ENCODE data around the gene SERPINA9. TPM values are rescaled to one million over a fixed set of nuclear protein-coding genes. Genes with fewer than 3 reads are reported as not detected.

The SERPINA9 gene
- total RNA-seq (not detected), polyA plus RNA-seq (not detected)

GRCh38 chr14:94476023-94476422, at the start of gene SERPINA9:
SERPINA9 (minus strand) TSS chr14:94476197; CDS start chr14:94469840, 6,357 bp downstream.
- no peak within 1 kb of the TSS for H3K27ac Mint-ChIP-seq
- intact Hi-C loops (cut with micrococcal nuclease) = no loop called here

GRCh38 chr14:94524093-94524492, 48.1 kb upstream of the SERPINA9 start:
- Histone ChIP-seq H3K9me3 (ENCODE audit: control insufficient read depth in 1 of 2, low read length in 2 of 2) (no peaks in the 10 kb centered on the region), H3K4me3 (ENCODE audit: low read length in 2 of 2) (no peak overlapping the region), H3K27ac (ENCODE audit: low read depth, low read length) (no peak overlapping the region), H3K27me3 (ENCODE audit: insufficient read depth, low read length) (peaks cover 4% of the 10 kb centered on the region), H3K4me1 (ENCODE audit: insufficient read depth, low read length) (no peaks in the 10 kb centered on the region), H3K36me3 (ENCODE audit: insufficient read depth, low read length) (no peaks in the 10 kb centered on the region)
- Mint-ChIP-seq H3K9me3 (peaks cover 0 to 11% (median 3%) of the 10 kb centered on the region in 8 donors), H3K36me3 (no peaks in the 10 kb centered on the region), H3K4me3 (no peak overlapping the region), H3K27me3 (peaks cover 21 to 37% of the 10 kb centered on the region in 2 donors), H3K4me1 (peaks cover 0 to 3% (median 0%) of the 10 kb centered on the region in 4 donors), H3K27ac (no peak overlapping the region)
- intact Hi-C loops (cut with micrococcal nuclease) = no loop called here
- POLR2A ChIA-PET (ENCODE audit: partially characterized antibody) = no interaction called here
- CTCF ChIA-PET (ENCODE audit: partially characterized antibody) = no interaction called here
- DNase-seq = no peak

More at GRCh38 chr14:94476023-94476422, at the start of gene SERPINA9:
- H3K9me3 ChIP-seq (ENCODE audit: control insufficient read depth in 1 of 2, low read length in 2 of 2) = peaks cover 0 to 4% of the 10 kb centered on the region in 2 donors
- Mint-ChIP-seq H3K27me3 (peaks cover 5 to 12% of the 10 kb centered on the region in 2 donors), H3K9me3 (peaks cover 2 to 33% (median 24%) of the 10 kb centered on the region in 8 donors), H3K4me1 (no peaks in the 10 kb centered on the region), H3K4me3 (no peak within 1 kb of the TSS), H3K36me3 (peaks cover 0 to 3% of the 10 kb centered on the region in 2 donors)
- no peak within 1 kb of the TSS for H3K4me3 ChIP-seq (ENCODE audit: low read length in 2 of 2)
- H3K36me3 ChIP-seq (ENCODE audit: insufficient read depth, low read length) = no peaks in the 10 kb centered on the region
- ChIA-PET CTCF (ENCODE audit: partially characterized antibody) (interaction anchor here (1.0 to 2.6 kb wide), 3 partner anchors 9 to 12 kb away, joined by 4 to 13 read pairs (median 6); no protein-coding TSS in a partner anchor), POLR2A (ENCODE audit: partially characterized antibody) (no interaction called here)
- H3K4me1 ChIP-seq (ENCODE audit: insufficient read depth, low read length) = no peaks in the 10 kb centered on the region
- no peak within 1 kb of the TSS for H3K27ac ChIP-seq (ENCODE audit: low read depth, low read length)
- H3K27me3 ChIP-seq (ENCODE audit: insufficient read depth, low read length) = peaks cover 3% of the 10 kb centered on the region
- no peak for DNase-seq

GRCh38 chr14:94523265-94523664, 47.3 kb upstream of the SERPINA9 start:
- Histone ChIP-seq H3K4me1 (ENCODE audit: insufficient read depth, low read length) (no peaks in the 10 kb centered on the region), H3K4me3 (ENCODE audit: low read length in 2 of 2) (no peak overlapping the region), H3K9me3 (ENCODE audit: control insufficient read depth in 1 of 2, low read length in 2 of 2) (no peaks in the 10 kb centered on the region), H3K27me3 (ENCODE audit: insufficient read depth, low read length) (peaks cover 4% of the 10 kb centered on the region), H3K27ac (ENCODE audit: low read depth, low read length) (no peak overlapping the region), H3K36me3 (ENCODE audit: insufficient read depth, low read length) (no peaks in the 10 kb centered on the region)
- Mint-ChIP-seq H3K4me3 (no peak overlapping the region), H3K27ac (peak overlapping the region in 1 of 7 donors; percentile 19), H3K4me1 (peaks cover 0 to 5% (median 0%) of the 10 kb centered on the region in 4 donors), H3K9me3 (peaks cover 0 to 14% (median 4%) of the 10 kb centered on the region in 8 donors), H3K27me3 (peaks cover 21 to 35% of the 10 kb centered on the region in 2 donors), H3K36me3 (no peaks in the 10 kb centered on the region)
- no peak for DNase-seq
- ChIA-PET CTCF (ENCODE audit: partially characterized antibody) (no interaction called here), POLR2A (ENCODE audit: partially characterized antibody) (no interaction called here)
- intact Hi-C loops (cut with micrococcal nuclease) = no loop called here

GRCh38 chr14:94522115-94522724, 46.2 kb upstream of the SERPINA9 start:
- no peak for DNase-seq
- Histone ChIP-seq H3K27me3 (ENCODE audit: insufficient read depth, low read length) (peaks cover 4% of the 10 kb centered on the region), H3K9me3 (ENCODE audit: control insufficient read depth in 1 of 2, low read length in 2 of 2) (no peaks in the 10 kb centered on the region), H3K4me1 (ENCODE audit: insufficient read depth, low read length) (no peaks in the 10 kb centered on the region), H3K27ac (ENCODE audit: low read depth, low read length) (no peak overlapping the region), H3K36me3 (ENCODE audit: insufficient read depth, low read length) (no peaks in the 10 kb centered on the region), H3K4me3 (ENCODE audit: low read length in 2 of 2) (no peak overlapping the region)
- ChIA-PET POLR2A (ENCODE audit: partially characterized antibody) (no interaction called here), CTCF (ENCODE audit: partially characterized antibody) (interaction anchor here (1.0 kb wide), 1 partner anchor 27 kb away, joined by 3 read pairs; no protein-coding TSS in a partner anchor)
- Mint-ChIP-seq H3K9me3 (peaks cover 0 to 14% (median 4%) of the 10 kb centered on the region in 8 donors), H3K27me3 (peaks cover 16 to 28% of the 10 kb centered on the region in 2 donors), H3K4me1 (peaks cover 0 to 5% (median 0%) of the 10 kb centered on the region in 4 donors), H3K36me3 (no peaks in the 10 kb centered on the region), H3K27ac (no peak overlapping the region), H3K4me3 (no peak overlapping the region)
- intact Hi-C loops (cut with micrococcal nuclease) = no loop called here

GRCh38 chr14:94521375-94522114, 45.5 kb upstream of the SERPINA9 start:
- Histone ChIP-seq H3K9me3 (ENCODE audit: control insufficient read depth in 1 of 2, low read length in 2 of 2) (no peaks in the 10 kb centered on the region), H3K4me3 (ENCODE audit: low read length in 2 of 2) (no peak overlapping the region), H3K4me1 (ENCODE audit: insufficient read depth, low read length) (no peaks in the 10 kb centered on the region), H3K27me3 (ENCODE audit: insufficient read depth, low read length) (peaks cover 4% of the 10 kb centered on the region), H3K36me3 (ENCODE audit: insufficient read depth, low read length) (no peaks in the 10 kb centered on the region), H3K27ac (ENCODE audit: low read depth, low read length) (no peak overlapping the region)
- Mint-ChIP-seq H3K27ac (no peak overlapping the region), H3K9me3 (peaks cover 0 to 11% (median 4%) of the 10 kb centered on the region in 8 donors), H3K36me3 (no peaks in the 10 kb centered on the region), H3K4me3 (no peak overlapping the region), H3K4me1 (peaks cover 0 to 5% (median 0%) of the 10 kb centered on the region in 4 donors), H3K27me3 (peaks cover 12 to 23% of the 10 kb centered on the region in 2 donors)
- intact Hi-C loops (cut with micrococcal nuclease) = no loop called here
- DNase-seq = no peak
- ChIA-PET CTCF (ENCODE audit: partially characterized antibody) (interaction anchor here (1.0 kb wide), 1 partner anchor 28 kb away, joined by 3 read pairs; no protein-coding TSS in a partner anchor), POLR2A (ENCODE audit: partially characterized antibody) (no interaction called here)

- ChIA-PET CTCF (ENCODE audit: partially characterized antibody) (no interaction called here), POLR2A (ENCODE audit: partially characterized antibody) (no interaction called here)
- Mint-ChIP-seq H3K9me3 (peaks cover 0 to 11% (median 5%) of the 10 kb centered on the region in 8 donors), H3K4me3 (no peak overlapping the region), H3K36me3 (no peaks in the 10 kb centered on the region), H3K27me3 (peaks cover 7 to 8% of the 10 kb centered on the region in 2 donors), H3K4me1 (peaks cover 0 to 5% (median 0%) of the 10 kb centered on the region in 4 donors), H3K27ac (no peak overlapping the region)
- H3K36me3 ChIP-seq (ENCODE audit: insufficient read depth, low read length) = no peaks in the 10 kb centered on the region
- no peaks in the 10 kb centered on the region for H3K27me3 ChIP-seq (ENCODE audit: insufficient read depth, low read length)
- H3K27ac ChIP-seq (ENCODE audit: low read depth, low read length) = no peak overlapping the region
- no peak overlapping the region for H3K4me3 ChIP-seq (ENCODE audit: low read length in 2 of 2)
- DNase-seq = no peak
- intact Hi-C loops (cut with micrococcal nuclease) = no loop called here
- H3K4me1 ChIP-seq (ENCODE audit: insufficient read depth, low read length) = no peaks in the 10 kb centered on the region
- no peaks in the 10 kb centered on the region for H3K9me3 ChIP-seq (ENCODE audit: control insufficient read depth in 1 of 2, low read length in 2 of 2)
Measured at GRCh38 chr14:94517641-94518257, 41.8 kb upstream of the SERPINA9 start.

GRCh38 chr14:94517248-94517640, 41.2 kb upstream of the SERPINA9 start:
- Histone ChIP-seq H3K27ac (ENCODE audit: low read depth, low read length) (no peak overlapping the region), H3K9me3 (ENCODE audit: control insufficient read depth in 1 of 2, low read length in 2 of 2) (no peaks in the 10 kb centered on the region), H3K4me3 (ENCODE audit: low read length in 2 of 2) (no peak overlapping the region), H3K36me3 (ENCODE audit: insufficient read depth, low read length) (no peaks in the 10 kb centered on the region), H3K27me3 (ENCODE audit: insufficient read depth, low read length) (no peaks in the 10 kb centered on the region), H3K4me1 (ENCODE audit: insufficient read depth, low read length) (no peaks in the 10 kb centered on the region)
- peaks cover 0 to 11% (median 5%) of the 10 kb centered on the region in 8 donors for H3K9me3 Mint-ChIP-seq
- peaks cover 6 to 8% of the 10 kb centered on the region in 2 donors for H3K27me3 Mint-ChIP-seq
- H3K4me1 Mint-ChIP-seq = peaks cover 0 to 5% (median 0%) of the 10 kb centered on the region in 4 donors
- H3K27ac Mint-ChIP-seq = no peak overlapping the region
- CTCF ChIA-PET (ENCODE audit: partially characterized antibody) = no interaction called here
- no peaks in the 10 kb centered on the region for H3K36me3 Mint-ChIP-seq
- no peak overlapping the region for H3K4me3 Mint-ChIP-seq
- DNase-seq = no peak
- POLR2A ChIA-PET (ENCODE audit: partially characterized antibody) = no interaction called here
- intact Hi-C loops (cut with micrococcal nuclease) = no loop called here
